HL-60 (cell line): ENCODE data around the gene SNRNP25.
"Not testable (repeated sequence)": the region's sequence is repeated elsewhere in the genome, so short reads cannot be mapped to it uniquely, and the experiment has no call there.

ENCODE experiments used
- DNase-seq, 2 experiments: peaks; one replicate each; pipeline ENCODE4 v3.0.0-alpha.2; 2010 to 2020; ENCODE audit warnings: low read depth in 1 of 2, low spot score in 1 of 2
- H3K27ac ChIP-seq: fragments of 250-450 bp; sonication (Bioruptor Pico); replicated peaks from 2 replicates; pipeline ENCODE4 v1.5.1; 2020; ENCODE audit warnings: mild to moderate bottlenecking, moderate library complexity
- H3K27me3 ChIP-seq: fragments of 250-450 bp; sonication (Bioruptor Pico); 2 replicates; pipeline ENCODE4 v1.5.1; 2021; ENCODE audit warnings: mild to moderate bottlenecking, moderate library complexity; ENCODE audit not compliant: insufficient read depth, poor library complexity, severe bottlenecking
- H3K4me3 ChIP-seq: replicated peaks from 2 replicates; pipeline ENCODE4 v1.5.1; 2011; ENCODE audit warnings: mild to moderate bottlenecking, control low read depth, low read length; ENCODE audit not compliant: insufficient read depth
- CTCF ChIP-seq: IDR thresholded peaks from one replicate; pipeline ENCODE4 v1.5.1; 2011; ENCODE audit warnings: low read length, control low read depth, inconsistent platforms; ENCODE audit not compliant: insufficient read depth
- GABPA ChIP-seq: IDR thresholded peaks from 2 replicates; pipeline ENCODE4 v1.6.1; 2012; ENCODE audit warnings: low read depth
- POLR2AphosphoS5 ChIP-seq: IDR thresholded peaks from 2 replicates; pipeline ENCODE4 v1.6.1; 2012; ENCODE audit warnings: low read depth
- REST ChIP-seq: IDR thresholded peaks from 2 replicates; pipeline ENCODE4 v1.6.1; 2012; ENCODE audit warnings: low read depth; ENCODE audit not compliant: insufficient replicate concordance
- SPI1 ChIP-seq: IDR thresholded peaks from 2 replicates; pipeline ENCODE4 v1.6.1; 2012; ENCODE audit warnings: low read depth, mild to moderate bottlenecking, borderline replicate concordance

SNRNP25 gene

GRCh38 chr16:33154-33876 lies 20.3 kb upstream of the SNRNP25 start:
- not testable (repeated sequence) for H3K4me3 ChIP-seq, H3K27me3 ChIP-seq, DNase-seq, H3K27ac ChIP-seq

- no peak for DNase-seq
- H3K27ac ChIP-seq = peak overlapping the region; percentile 77
- H3K4me3 ChIP-seq = peak overlapping the region; percentile 6; the same call in 1 of the 2 replicates
- TF ChIP-seq CTCF (no peak), GABPA (no peak), SPI1 (no peak), REST (no peak), POLR2AphosphoS5 (no peak)
- H3K27me3 ChIP-seq = no peaks in the 10 kb centered on the region
Measured at GRCh38 chr16:33877-34647, 19.6 kb upstream of the SNRNP25 start.

- peak in 1 of 2 experiments; percentile 45 for DNase-seq
- H3K27me3 ChIP-seq = no peaks in the 10 kb centered on the region
Measured at GRCh38 chr16:34648-34987, 19.0 kb upstream of the SNRNP25 start.

More at GRCh38 chr16:34648-34987, 19.0 kb upstream of the SNRNP25 start:
- Histone ChIP-seq H3K4me3 (peak overlapping the region; percentile 6; the same call in 1 of the 2 replicates), H3K27ac (peak overlapping the region; percentile 77)
- no peak for TF ChIP-seq REST
- no peak for TF ChIP-seq POLR2AphosphoS5
- TF ChIP-seq CTCF = no peak
- no peak for TF ChIP-seq SPI1
- no peak for TF ChIP-seq GABPA
